Right ventricle myocardium superior (tissue), 1 donor: ENCODE data around the gene TOR3A. TPM values are rescaled to one million over a fixed set of nuclear protein-coding genes. Genes with fewer than 3 reads are reported as not detected.
A peak's percentile ranks its signal among the peaks of the same experiment; 100 is the strongest.
"Not testable (repeated sequence)": the region's sequence is repeated elsewhere in the genome, so short reads cannot be mapped to it uniquely, and the experiment has no call there.

Source experiments
- ATAC-seq: fragments of 200-7000 bp; cut with Tn5 transposase; one replicate; pipeline ENCODE4 v1.9.1; 2020; ENCODE audit warnings: mild to moderate bottlenecking; ENCODE audit not compliant: poor library complexity
- DNase-seq: peaks from one replicate; pipeline ENCODE4 v3.0.0-alpha.2; 2020
- intact Hi-C: fragments of 100-400 bp; cut with DNase I; formaldehyde crosslinking; loops from one replicate; pipeline ENCODE4 v1.11.2; 2022
- total RNA-seq: library from RNA; stranded (reverse); fragmentation: NEBNext Ultra II Directional; extraction: Animal tissue kit (Norgen Biotek cat#: 25700); gene quantifications from one replicate; pipeline ENCODE4 v1.2.1, GENCODE V29; 2021
- donor health status: DM: no; HTN: yes; CAD: no; lungs with severe emphysema.

TOR3A gene
- total RNA-seq, 1 donor from 2014 or later: 10.1 TPM

GRCh38 chr1:179129702-179130473, 48.0 kb downstream of the TOR3A start:
- DNase-seq: no peak

GRCh38 chr1:179135168-179135567, 53.3 kb downstream of the TOR3A start:
- intact Hi-C loops, DNase-seq, ATAC-seq: not testable (repeated sequence)

More at GRCh38 chr1:179129702-179130473, 48.0 kb downstream of the TOR3A start:
- peak; percentile 80 for ATAC-seq
- intact Hi-C loops: loop anchor here (10.0 kb wide), 1 partner anchor 65 kb away; no protein-coding TSS in a partner anchor

GRCh38 chr1:179135707-179136106, 53.8 kb downstream of the TOR3A start:
- ATAC-seq, DNase-seq, intact Hi-C loops: not testable (repeated sequence)

- ATAC-seq (peak; percentile 73), DNase-seq (no peak)
- intact Hi-C loops: no loop called here
These were observed 55.9 kb downstream of the TOR3A start for GRCh38 chr1:179137617-179138255.

GRCh38 chr1:179138755-179139154, 56.9 kb downstream of the TOR3A start:
- ATAC-seq, DNase-seq, intact Hi-C loops: not testable (repeated sequence)

- no peak for DNase-seq
- intact Hi-C loops: no loop called here
- ATAC-seq: no peak
These were observed 59.9 kb downstream of the TOR3A start for GRCh38 chr1:179141592-179142251.

- intact Hi-C loops: no loop called here
- DNase-seq (no peak), ATAC-seq (peak; percentile 62)
These were observed 61.0 kb downstream of the TOR3A start for GRCh38 chr1:179142889-179143299.

GRCh38 chr1:179143322-179143721, 61.5 kb downstream of the TOR3A start:
- ATAC-seq: no peak
- intact Hi-C loops: no loop called here
- no peak for DNase-seq

- no peak for ATAC-seq
- intact Hi-C loops: no loop called here
- no peak for DNase-seq
These were observed 62.8 kb downstream of the TOR3A start for GRCh38 chr1:179144626-179145025.

GRCh38 chr1:179145521-179145920, 63.7 kb downstream of the TOR3A start:
- intact Hi-C loops: no loop called here
- DNase-seq (no peak), ATAC-seq (no peak)

Other genes starting within 250 kb of the TOR3A start
- gene ANGPTL1, start 211.0 kb upstream of the TOR3A start, total RNA-seq: 7.5 TPM
- 50.2 TPM for gene FAM20B, start 56.2 kb upstream of the TOR3A start, total RNA-seq
- gene ABL2, start 147.6 kb downstream of the TOR3A start, total RNA-seq: 7.4 TPM
- gene SOAT1, start 211.7 kb downstream of the TOR3A start, total RNA-seq: 8.5 TPM